ENCODE measurements around the gene HTR1D.
A peak's percentile ranks its signal among the peaks of the same experiment; 100 is the strongest.
"Not testable (repeated sequence)": the region's sequence is repeated elsewhere in the genome, so short reads cannot be mapped to it uniquely, and the experiment has no call there.

Gene HTR1D

GRCh38 chr1:23217421-23218115 lies at the start of gene HTR1D:
HTR1D (minus strand) TSS chr1:23217502; CDS start chr1:23194219, 23,283 bp downstream.
- H3K4me3 ChIP-seq (ENCODE audit: low read length, poor library complexity, severe bottlenecking): peak within 1 kb of the TSS; percentile 45
- H3K4me2 ChIP-seq (ENCODE audit: low read depth, low read length, poor library complexity, severe bottlenecking): peak within 1 kb of the TSS; percentile 66
- no peaks in the 10 kb centered on the region for H4K20me1 ChIP-seq (ENCODE audit: insufficient read depth, low read length, poor library complexity, severe bottlenecking)
- H2AFZ ChIP-seq (ENCODE audit: low read length): no peak within 1 kb of the TSS
- peaks cover 20% of the 10 kb centered on the region for H3K27me3 ChIP-seq (ENCODE audit: insufficient read depth, low read length, poor library complexity, severe bottlenecking)
- no peaks in the 10 kb centered on the region for H3K36me3 ChIP-seq (ENCODE audit: insufficient read depth, low read length)
- no peak within 1 kb of the TSS for H3K9ac ChIP-seq (ENCODE audit: low read depth, low read length, poor library complexity, severe bottlenecking)
- H3F3A ChIP-seq (ENCODE audit: low read depth): no peaks in the 10 kb centered on the region
- no peaks in the 10 kb centered on the region for H3K4me1 ChIP-seq (ENCODE audit: insufficient read depth, low read length, poor library complexity, severe bottlenecking)
- H3K9me2 ChIP-seq (replicated peaks; ENCODE audit: low read depth, low read length): no peaks in the 10 kb centered on the region
- no peak for TF ChIP-seq EZH2phosphoT487 (IDR thresholded peaks at IDR 0.05; ENCODE audit: borderline replicate concordance)
- no peak for TF ChIP-seq CTCF (conservative IDR thresholded peaks at IDR 0.05; ENCODE audit: low read length)
- H3K9me3 ChIP-seq (ENCODE audit: insufficient read depth, low read depth, low read length): no peaks in the 10 kb centered on the region
- H3K79me2 ChIP-seq (ENCODE audit: insufficient read depth, low read length): no peaks in the 10 kb centered on the region

- H3K9ac ChIP-seq (ENCODE audit: low read depth, low read length, poor library complexity, severe bottlenecking): no peak overlapping the region
Measured at GRCh38 chr1:23263380-23263887, 46.1 kb upstream of the HTR1D start.

GRCh38 chr1:23258082-23258481 lies 40.8 kb upstream of the HTR1D start:
- not testable (repeated sequence) for H4K20me1 ChIP-seq (ENCODE audit: insufficient read depth, low read length, poor library complexity, severe bottlenecking); H3K4me3 ChIP-seq (ENCODE audit: low read length, poor library complexity, severe bottlenecking); H3K4me2 ChIP-seq (ENCODE audit: low read depth, low read length, poor library complexity, severe bottlenecking); H3K36me3 ChIP-seq (ENCODE audit: insufficient read depth, low read length); H3K9me3 ChIP-seq (ENCODE audit: insufficient read depth, low read depth, low read length); H3K4me1 ChIP-seq (ENCODE audit: insufficient read depth, low read length, poor library complexity, severe bottlenecking); H3K9me2 ChIP-seq (replicated peaks; ENCODE audit: low read depth, low read length); H3F3A ChIP-seq (ENCODE audit: low read depth); H3K27me3 ChIP-seq (ENCODE audit: insufficient read depth, low read length, poor library complexity, severe bottlenecking); H3K9ac ChIP-seq (ENCODE audit: low read depth, low read length, poor library complexity, severe bottlenecking); H3K79me2 ChIP-seq (ENCODE audit: insufficient read depth, low read length); H2AFZ ChIP-seq (ENCODE audit: low read length)

More at GRCh38 chr1:23263380-23263887, 46.1 kb upstream of the HTR1D start:
- H3K79me2 ChIP-seq (ENCODE audit: insufficient read depth, low read length): no peaks in the 10 kb centered on the region
- H4K20me1 ChIP-seq (ENCODE audit: insufficient read depth, low read length, poor library complexity, severe bottlenecking): no peaks in the 10 kb centered on the region
- H2AFZ ChIP-seq (ENCODE audit: low read length): no peak overlapping the region
- no peaks in the 10 kb centered on the region for H3K27me3 ChIP-seq (ENCODE audit: insufficient read depth, low read length, poor library complexity, severe bottlenecking)
- H3K9me3 ChIP-seq (ENCODE audit: insufficient read depth, low read depth, low read length): no peaks in the 10 kb centered on the region
- no peaks in the 10 kb centered on the region for H3K36me3 ChIP-seq (ENCODE audit: insufficient read depth, low read length)
- no peaks in the 10 kb centered on the region for H3K9me2 ChIP-seq (replicated peaks; ENCODE audit: low read depth, low read length)
- H3F3A ChIP-seq (ENCODE audit: low read depth): no peaks in the 10 kb centered on the region
- no peaks in the 10 kb centered on the region for H3K4me1 ChIP-seq (ENCODE audit: insufficient read depth, low read length, poor library complexity, severe bottlenecking)
- TF ChIP-seq CTCF (conservative IDR thresholded peaks at IDR 0.05; ENCODE audit: low read length) (no peak), EZH2phosphoT487 (IDR thresholded peaks at IDR 0.05; ENCODE audit: borderline replicate concordance) (no peak)
- no peak overlapping the region for H3K4me2 ChIP-seq (ENCODE audit: low read depth, low read length, poor library complexity, severe bottlenecking)
- H3K4me3 ChIP-seq (ENCODE audit: low read length, poor library complexity, severe bottlenecking): no peak overlapping the region

GRCh38 chr1:23257371-23257770 lies 40.1 kb upstream of the HTR1D start:
- H3K9ac ChIP-seq (ENCODE audit: low read depth, low read length, poor library complexity, severe bottlenecking); H3F3A ChIP-seq (ENCODE audit: low read depth); H3K4me2 ChIP-seq (ENCODE audit: low read depth, low read length, poor library complexity, severe bottlenecking); H3K9me2 ChIP-seq (replicated peaks; ENCODE audit: low read depth, low read length); H3K36me3 ChIP-seq (ENCODE audit: insufficient read depth, low read length); H2AFZ ChIP-seq (ENCODE audit: low read length); H3K27me3 ChIP-seq (ENCODE audit: insufficient read depth, low read length, poor library complexity, severe bottlenecking); H3K4me3 ChIP-seq (ENCODE audit: low read length, poor library complexity, severe bottlenecking); H4K20me1 ChIP-seq (ENCODE audit: insufficient read depth, low read length, poor library complexity, severe bottlenecking); H3K9me3 ChIP-seq (ENCODE audit: insufficient read depth, low read depth, low read length); H3K79me2 ChIP-seq (ENCODE audit: insufficient read depth, low read length); H3K4me1 ChIP-seq (ENCODE audit: insufficient read depth, low read length, poor library complexity, severe bottlenecking): not testable (repeated sequence)

All from Loucy (cell line).